ENCODE data around the gene CCL7.

CCL7 gene

GRCh38 chr17:34236281-34236892 is 33.6 kb upstream of the CCL7 start:
- DNase-seq (ENCODE audit: low read depth): no peak
- H3K4me3 ChIP-seq (ENCODE audit: low read length): no peak overlapping the region

DNA sequence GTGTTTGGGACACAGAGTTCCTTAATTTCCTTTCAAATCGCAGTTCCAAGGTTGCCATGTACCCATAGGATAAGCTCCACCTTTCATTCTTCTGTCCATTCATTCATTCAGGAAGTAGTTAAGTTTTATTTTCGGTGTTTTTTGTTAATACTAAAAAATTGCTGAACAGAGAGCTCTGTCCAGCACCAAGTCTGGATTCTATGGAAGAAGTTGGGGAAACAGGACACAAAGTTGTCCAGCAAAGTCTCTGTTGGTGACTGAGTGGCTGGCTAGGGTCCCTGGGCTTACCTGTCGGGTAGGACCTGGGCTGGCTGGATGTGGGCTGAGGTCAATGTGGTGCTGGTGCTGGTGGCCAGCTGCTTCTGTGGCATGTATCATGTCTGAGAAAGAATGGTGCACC is 32.6 kb upstream of the CCL7 start:
- DNase-seq (ENCODE audit: low read depth): no peak
- TF ChIP-seq CTCF (conservative IDR thresholded peaks at IDR 0.05; ENCODE audit: low read depth, low read length): no peak
- no peak overlapping the region for H3K4me3 ChIP-seq (ENCODE audit: low read length)

More at GRCh38 chr17:34236281-34236892, 33.6 kb upstream of the CCL7 start:
- TF ChIP-seq CTCF (conservative IDR thresholded peaks at IDR 0.05; ENCODE audit: low read depth, low read length): no peak

DNA sequence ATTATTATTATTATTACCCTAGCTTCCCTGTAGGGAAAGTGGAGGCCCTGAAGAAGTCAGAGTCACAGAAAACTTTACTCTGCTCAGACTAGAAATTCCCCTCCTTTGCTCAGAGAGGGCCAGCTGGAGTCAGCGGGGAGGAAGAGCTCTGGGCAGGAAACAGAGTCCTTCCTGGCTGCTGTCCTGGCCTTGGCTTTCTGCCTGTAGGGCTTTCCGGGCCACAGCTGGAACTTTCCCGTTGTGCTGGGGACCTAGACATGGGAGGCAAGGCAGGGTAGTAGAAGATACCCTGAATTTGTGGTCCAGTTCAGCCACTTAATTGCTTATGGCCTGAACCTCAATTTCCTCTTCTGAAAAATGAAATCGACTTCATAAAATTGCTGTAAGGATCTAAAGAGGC is 29.0 kb upstream of the CCL7 start:
- no peak overlapping the region for H3K4me3 ChIP-seq (ENCODE audit: low read length)
- no peak for TF ChIP-seq CTCF (conservative IDR thresholded peaks at IDR 0.05; ENCODE audit: low read depth, low read length)
- no peak for DNase-seq (ENCODE audit: low read depth)

GRCh38 chr17:34242587-34243363 is 27.2 kb upstream of the CCL7 start:
- no peak for TF ChIP-seq CTCF (conservative IDR thresholded peaks at IDR 0.05; ENCODE audit: low read depth, low read length)
- no peak overlapping the region for H3K4me3 ChIP-seq (ENCODE audit: low read length)
- DNase-seq (ENCODE audit: low read depth): no peak

DNA sequence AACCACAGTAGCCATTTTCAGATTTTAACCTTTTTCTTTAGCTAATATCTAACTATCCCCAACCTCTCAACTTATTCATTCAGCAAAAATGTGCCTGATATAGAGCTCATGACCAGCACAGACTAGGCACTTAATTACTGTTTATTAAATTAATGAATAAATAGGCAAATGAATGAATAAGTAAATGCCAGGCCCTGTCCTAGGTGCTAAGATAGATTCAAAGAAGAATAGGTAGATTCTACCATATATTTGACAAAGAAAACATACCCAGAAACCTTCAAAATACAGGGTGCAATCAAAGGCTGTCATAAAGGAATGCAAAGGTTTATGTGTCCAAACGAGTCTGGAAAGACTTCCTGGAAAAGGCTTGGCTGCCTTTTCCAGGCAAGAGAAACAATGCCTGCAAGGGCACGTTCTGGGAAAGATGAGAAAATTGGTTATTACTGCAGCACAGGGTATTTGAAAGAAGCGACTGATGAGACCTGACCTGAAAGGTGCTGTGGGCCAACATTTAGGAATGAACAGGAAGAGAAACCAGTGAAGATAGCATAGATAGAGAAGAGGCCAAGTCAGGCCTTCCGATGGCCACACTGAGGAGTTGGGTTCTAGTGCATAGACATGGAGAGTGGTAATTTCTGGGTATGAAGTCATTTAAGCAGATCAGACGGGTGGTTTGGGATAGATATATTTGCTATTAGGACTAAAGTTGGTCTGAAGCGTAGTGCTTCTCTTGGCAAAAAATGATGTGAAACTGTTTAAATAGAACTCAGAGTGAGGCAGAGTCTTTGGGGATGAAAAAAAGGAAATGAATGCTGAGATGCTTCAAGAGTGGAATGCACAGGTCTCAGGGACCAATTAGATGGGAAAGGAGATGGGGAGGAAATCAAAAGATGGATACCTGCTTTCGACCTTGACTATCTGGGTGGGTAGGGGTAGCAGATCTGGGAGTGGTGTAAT is 26.4 kb upstream of the CCL7 start:
- TF ChIP-seq CTCF (conservative IDR thresholded peaks at IDR 0.05; ENCODE audit: low read depth, low read length): no peak
- no peak overlapping the region for H3K4me3 ChIP-seq (ENCODE audit: low read length)
- DNase-seq (ENCODE audit: low read depth): no peak

- TF ChIP-seq CTCF (conservative IDR thresholded peaks at IDR 0.05; ENCODE audit: low read depth, low read length): no peak
- no peak for DNase-seq (ENCODE audit: low read depth)
- H3K4me3 ChIP-seq (ENCODE audit: low read length): no peak overlapping the region
Measured at GRCh38 chr17:34245351-34245905, 24.6 kb upstream of the CCL7 start.
